ENCODE results near the gene HNRNPA1L2.
A peak's percentile ranks its signal among the peaks of the same experiment; 100 is the strongest.
"Not testable (repeated sequence)": the region's sequence is repeated elsewhere in the genome, so short reads cannot be mapped to it uniquely, and the experiment has no call there.

The HNRNPA1L2 gene

GRCh38 chr13:52644108-52644507 is 1.9 kb downstream of the HNRNPA1L2 start:
- DNase-seq: no peak

- DNase-seq: no peak
These were observed 4.7 kb downstream of the HNRNPA1L2 start for GRCh38 chr13:52646967-52647366.

GRCh38 chr13:52650731-52651130 is 8.5 kb downstream of the HNRNPA1L2 start:
- no peak for DNase-seq

- peak in 4 of 58 donors; percentile 58 to 76 (median 69) for DNase-seq
These were observed 9.6 kb downstream of the HNRNPA1L2 start for GRCh38 chr13:52651897-52652195.

- DNase-seq: peak; percentile 87 to 100 (median 97)
These were observed 10.2 kb downstream of the HNRNPA1L2 start, which contains the start of gene SUGT1 for GRCh38 chr13:52652196-52652979. Gene SUGT1 (plus strand): TSS chr13:52652836. CDS start chr13:52652921, 85 bp downstream.

GRCh38 chr13:52652980-52653303 is 10.7 kb downstream of the HNRNPA1L2 start:
- peak in 6 of 58 donors; percentile 45 to 71 (median 58) for DNase-seq

- DNase-seq: no peak
These were observed 17.1 kb downstream of the HNRNPA1L2 start for GRCh38 chr13:52659340-52659739.

- no peak for DNase-seq
These were observed 22.0 kb downstream of the HNRNPA1L2 start for GRCh38 chr13:52664272-52664671.

- DNase-seq: no peak
These were observed 23.1 kb downstream of the HNRNPA1L2 start for GRCh38 chr13:52665325-52665724.

- DNase-seq: no peak
These were observed 27.4 kb downstream of the HNRNPA1L2 start for GRCh38 chr13:52669677-52670076.

GRCh38 chr13:52670726-52671125 is 28.5 kb downstream of the HNRNPA1L2 start:
- DNase-seq: no peak

GRCh38 chr13:52673465-52673864 is 31.2 kb downstream of the HNRNPA1L2 start:
- no peak for DNase-seq

- no peak for DNase-seq
These were observed 35.6 kb downstream of the HNRNPA1L2 start for GRCh38 chr13:52677823-52678222.

- not testable (repeated sequence) for DNase-seq
These were observed 43.6 kb downstream of the HNRNPA1L2 start for GRCh38 chr13:52685806-52686205.

- DNase-seq: no peak
These were observed 44.1 kb downstream of the HNRNPA1L2 start for GRCh38 chr13:52686376-52686775.
